Measurements from ENCODE around the gene SEZ6L2. TPM values are rescaled to one million over a fixed set of nuclear protein-coding genes. Genes with fewer than 3 reads are reported as not detected.
"Not testable (repeated sequence)": the region's sequence is repeated elsewhere in the genome, so short reads cannot be mapped to it uniquely, and the experiment has no call there.

SEZ6L2 gene
- total RNA-seq, 1 experiment from 2014 or later, result 14.7 TPM

DNA sequence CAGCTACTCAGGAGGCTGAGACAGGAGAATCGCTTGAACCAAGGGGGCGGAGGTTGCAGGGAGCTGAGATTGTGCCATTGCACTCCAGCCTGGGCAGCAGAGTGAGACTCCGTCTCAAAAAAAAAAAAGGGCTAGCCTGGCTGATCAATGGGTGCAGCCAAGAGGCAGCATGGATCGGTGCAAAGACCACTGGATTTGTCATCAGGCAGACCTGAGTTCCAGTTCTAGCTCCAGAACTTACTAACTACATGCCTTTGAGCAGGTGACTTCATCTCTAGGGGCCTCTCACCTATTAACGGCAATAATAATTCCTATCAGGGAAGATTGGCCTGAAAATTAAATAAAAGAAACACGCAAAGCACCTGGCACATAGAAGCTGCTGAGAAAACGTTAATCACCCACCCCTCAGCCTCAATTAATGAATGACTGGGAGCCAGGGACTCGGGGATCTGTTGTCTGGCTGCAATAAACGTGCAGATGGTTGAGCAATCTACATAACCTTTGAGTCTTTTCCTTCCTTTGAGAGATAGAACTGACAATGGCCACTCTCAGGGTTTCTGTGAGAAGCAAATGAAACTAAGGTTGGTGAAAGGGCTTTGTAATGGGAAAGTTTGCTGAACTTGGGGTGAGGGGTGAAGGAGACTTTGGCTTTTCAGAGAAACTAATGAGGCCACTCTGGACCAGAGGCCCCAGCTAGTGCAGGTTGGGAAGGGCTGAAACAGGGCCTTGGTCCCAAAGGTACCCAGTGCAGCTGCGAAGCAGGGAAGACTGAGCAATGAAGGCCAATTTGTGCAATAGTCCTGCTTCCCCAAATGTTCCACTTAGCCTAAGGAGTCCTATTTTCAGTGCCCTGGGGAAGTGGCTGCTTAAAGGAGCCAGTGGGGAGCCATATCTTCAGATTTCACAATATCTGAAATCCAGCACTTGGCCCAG lies 7.6 kb downstream of the SEZ6L2 start:
- no peak for DNase-seq (ENCODE audit: extremely low read depth, low read depth)

DNA sequence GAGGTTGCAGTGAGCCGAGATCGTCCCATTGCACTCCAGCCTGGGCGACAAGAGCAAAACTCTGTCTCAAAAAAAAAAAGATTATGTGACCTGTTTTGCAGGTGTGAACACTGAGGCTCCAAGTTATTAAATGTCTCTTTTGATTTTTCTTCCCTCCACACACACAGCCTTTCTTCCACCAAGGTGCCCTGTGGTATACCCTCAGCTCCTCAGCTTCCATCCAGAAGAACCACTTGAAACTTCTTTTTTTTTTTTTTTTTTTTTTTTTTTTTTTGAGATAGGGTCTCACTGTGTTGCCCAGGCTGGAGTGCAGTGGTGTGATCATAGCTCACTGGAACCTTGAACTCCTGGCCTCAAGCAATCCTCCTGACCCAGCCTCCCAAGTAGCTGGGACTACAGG lies 10.0 kb downstream of the SEZ6L2 start:
- DNase-seq (ENCODE audit: extremely low read depth, low read depth), result not testable (repeated sequence)

DNA sequence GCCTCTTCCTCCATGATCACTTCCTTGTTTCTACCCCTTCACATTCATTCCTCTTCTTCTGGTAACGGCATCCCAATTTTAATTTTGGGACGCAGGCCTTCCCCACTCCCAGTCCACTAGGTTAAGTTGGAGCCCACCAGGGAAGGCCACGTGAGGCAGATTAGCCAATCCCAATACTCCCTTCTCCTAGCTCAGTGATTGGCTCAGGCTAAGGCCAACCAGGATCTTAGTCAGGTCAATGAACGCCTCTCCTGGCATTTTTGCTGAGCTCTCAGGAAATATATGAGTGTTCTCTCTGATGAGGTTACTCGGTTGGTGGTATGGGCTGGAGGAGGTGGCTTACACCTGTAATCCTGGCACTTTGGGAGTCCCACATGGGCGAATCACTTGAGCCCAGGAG lies 15.4 kb downstream of the SEZ6L2 start:
- DNase-seq (ENCODE audit: extremely low read depth, low read depth), result no peak

DNA sequence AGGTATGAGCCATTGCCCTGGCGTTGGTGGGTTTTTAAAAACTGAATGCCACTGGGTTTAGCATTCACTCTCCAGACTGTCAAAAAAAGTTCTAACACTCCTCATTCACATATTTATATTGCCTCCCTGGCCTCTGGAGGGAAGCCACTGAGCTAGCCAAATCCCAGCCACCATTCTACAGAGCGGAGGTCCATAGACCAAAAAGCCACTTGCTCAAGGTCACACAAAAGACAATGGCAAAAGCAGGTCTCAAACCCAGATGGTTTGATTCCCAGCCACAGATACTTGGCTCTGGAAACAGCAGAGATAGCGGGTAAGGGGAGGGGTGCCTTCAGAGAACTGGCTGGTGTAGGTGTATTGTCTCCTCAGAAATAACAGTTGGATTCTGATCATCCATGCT lies 18.3 kb downstream of the SEZ6L2 start:
- no peak for DNase-seq (ENCODE audit: extremely low read depth, low read depth)

DNA sequence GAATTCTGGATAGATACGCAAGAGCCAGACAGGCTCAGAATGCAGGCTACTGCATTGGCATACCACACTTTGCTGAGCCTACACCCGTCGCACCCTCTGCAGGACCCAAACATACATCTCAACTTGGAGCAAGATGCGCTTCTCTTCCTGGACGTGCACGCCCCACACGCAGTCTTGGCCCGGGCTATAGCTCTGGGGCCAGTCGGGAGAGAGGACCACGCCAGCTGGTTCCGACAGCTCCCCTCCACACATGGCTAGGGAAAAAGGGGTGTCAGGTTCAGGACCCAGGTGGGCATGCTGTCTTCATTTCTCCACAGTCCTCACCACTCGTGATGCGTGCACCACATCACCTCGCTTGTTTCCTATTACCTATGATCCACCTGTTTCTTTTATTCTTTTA lies 21.2 kb downstream of the SEZ6L2 start:
- DNase-seq (ENCODE audit: extremely low read depth, low read depth), result no peak

DNA sequence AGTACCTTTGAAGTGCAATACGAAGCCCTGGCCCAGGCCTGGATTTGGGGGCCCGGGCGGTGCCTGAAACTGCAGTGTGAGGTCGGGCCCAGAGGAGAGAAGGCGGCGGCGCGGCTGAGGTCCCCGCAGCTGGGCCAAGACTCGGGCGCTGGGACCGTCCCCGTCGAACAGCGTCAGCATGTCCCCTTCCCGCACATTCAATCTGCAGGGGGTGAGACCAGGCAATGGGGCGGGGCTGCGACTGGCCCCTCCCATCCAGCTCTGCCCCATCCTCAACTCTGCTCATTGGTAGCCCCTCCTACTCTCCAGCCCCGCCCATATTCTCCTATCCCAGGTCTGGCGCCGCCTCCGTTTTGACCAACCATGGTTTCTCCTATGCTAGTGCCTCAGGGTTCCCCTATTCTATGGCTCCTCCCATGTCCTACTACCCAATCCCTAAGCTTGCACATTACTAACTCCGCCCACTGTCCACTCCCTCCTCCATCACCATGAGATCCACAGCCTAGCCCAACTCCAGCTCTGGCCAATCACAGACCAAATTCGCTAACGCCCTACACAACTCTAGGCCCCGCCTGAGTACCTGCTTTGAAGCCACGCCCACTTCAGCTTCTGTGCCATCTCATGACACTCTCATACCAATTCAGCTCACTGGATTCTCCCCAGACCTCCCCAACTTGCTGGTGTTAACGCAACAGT lies 21.9 kb downstream of the SEZ6L2 start:
- DNase-seq (ENCODE audit: extremely low read depth, low read depth), result no peak

DNA sequence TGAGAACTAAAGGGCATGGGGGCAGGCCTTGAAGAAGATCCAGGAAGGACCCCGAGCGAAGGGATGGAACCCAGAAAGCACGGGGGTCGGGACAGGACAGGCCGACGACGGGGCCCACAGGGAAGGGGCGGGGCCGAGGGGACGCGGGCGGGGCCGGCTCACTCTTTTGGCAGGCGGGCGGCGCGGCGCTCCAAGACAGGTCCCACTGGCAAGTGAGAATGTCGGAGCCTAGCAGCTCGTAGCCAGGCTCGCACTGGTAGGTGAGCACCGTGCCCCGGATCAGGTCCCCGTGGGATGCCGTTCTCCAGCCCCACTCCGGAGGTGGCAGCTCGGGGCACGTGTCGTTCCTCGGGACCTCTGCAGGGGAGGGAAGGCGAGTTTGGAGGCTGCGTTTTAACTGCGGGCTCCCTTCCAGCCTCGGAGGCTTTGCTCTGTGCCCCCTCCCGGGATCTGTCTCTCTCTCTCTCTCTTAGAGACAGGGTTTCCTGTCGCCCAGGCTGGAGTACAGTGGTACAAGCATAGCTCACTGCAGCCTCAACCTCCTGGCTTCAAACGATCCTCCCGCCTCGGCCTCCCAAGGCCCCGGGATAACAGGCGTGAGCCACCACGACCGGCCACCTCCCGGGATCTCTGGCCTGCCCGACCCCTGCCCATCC lies 22.6 kb downstream of the SEZ6L2 start:
- DNase-seq (ENCODE audit: extremely low read depth, low read depth), result no peak

DNA sequence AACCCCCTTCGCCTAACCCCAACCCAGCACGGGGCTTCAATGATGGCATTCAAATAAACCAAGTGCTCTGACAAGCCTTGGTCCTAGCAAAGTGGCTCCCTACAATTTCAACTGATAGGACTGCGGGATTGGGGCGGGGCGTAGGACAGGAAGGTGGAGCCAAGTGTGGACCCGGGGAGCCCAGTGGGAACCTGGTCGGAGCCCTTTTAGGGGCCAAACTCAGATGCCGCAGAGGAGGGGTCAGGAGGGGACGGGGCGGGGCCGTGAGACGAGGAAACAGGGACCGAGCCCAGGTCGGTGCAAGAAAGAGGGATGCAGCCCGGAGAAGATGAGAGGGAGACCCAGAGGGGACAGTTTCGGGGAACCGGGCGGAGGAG lies 23.1 kb downstream of the SEZ6L2 start:
- DNase-seq (ENCODE audit: extremely low read depth, low read depth), result no peak

DNA sequence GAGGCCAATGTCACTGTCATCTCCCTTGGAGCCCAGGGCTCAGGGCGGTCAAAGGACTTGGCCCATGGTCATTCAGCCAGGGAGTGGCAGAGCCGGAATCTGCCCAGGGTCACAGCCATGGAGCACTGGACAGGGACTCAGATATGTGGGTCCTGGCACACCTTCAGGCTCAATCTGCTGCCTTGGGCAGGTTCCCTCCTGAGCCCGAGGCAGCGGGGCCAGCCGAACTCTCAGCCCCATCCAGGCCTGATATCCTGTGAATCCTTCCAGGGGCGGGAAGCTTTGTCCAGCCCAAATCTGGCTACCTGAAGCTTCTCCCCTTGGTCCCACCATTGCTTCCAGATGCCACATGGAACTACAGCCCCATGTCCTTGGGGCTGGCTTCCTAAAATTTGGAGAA lies 24.1 kb downstream of the SEZ6L2 start:
- DNase-seq (ENCODE audit: extremely low read depth, low read depth), result no peak

DNA sequence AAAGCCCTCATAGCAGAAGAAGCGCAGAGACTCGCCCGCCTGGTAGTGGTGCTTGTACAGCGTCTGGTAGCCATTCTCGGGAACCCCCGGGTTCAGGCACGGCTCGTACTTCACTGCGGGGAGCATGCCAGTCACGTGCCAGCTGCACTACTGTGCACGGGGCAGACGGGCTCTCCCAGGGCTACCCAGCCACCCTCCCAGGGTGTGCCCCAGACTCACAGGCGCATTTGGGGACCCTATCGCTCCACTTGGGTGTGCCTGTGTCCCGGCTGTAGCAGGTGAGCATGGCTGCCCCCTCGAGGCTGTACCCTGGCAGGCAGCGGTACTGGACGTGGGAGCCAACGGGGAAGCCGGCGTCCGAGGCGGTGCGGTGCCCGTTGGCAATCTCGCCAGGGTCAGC lies 26.0 kb downstream of the SEZ6L2 start:
- DNase-seq (ENCODE audit: extremely low read depth, low read depth), result no peak

DNA sequence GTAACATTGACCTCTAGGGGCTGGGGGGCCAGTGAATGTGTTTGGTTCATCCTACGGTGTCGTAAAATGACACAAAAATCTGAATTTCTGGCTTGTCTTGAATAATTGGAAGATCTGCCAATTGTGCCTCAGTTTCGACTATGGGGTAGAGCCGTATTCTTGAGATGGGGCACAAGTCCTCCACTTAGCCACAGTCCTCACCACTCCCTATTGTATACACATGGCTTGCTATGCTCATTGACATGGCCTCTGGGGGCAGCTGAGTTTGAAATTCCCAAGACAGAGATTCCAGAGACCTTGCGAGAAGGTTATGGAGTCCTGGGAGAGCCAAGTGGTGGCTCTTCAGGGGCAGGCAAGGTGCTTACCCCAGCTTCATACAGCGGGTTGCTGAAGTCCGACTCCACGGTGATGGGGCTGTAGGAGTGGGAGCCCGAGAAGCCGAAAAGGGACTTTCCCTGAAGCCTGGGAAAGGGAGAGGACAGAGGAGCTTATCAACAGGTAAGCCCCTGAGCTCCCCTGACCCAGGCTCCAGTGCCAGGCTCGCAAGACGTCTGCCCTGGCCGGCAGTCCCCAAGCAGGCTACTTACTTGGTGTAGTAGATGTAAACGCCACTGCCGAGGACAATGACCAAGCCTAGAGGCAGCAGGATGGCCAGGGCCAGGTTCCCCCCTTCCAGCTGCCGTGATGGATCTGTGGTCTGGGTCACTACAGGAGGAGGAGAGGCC lies 27.4 kb downstream of the SEZ6L2 start:
- no peak for DNase-seq (ENCODE audit: extremely low read depth, low read depth)

DNA sequence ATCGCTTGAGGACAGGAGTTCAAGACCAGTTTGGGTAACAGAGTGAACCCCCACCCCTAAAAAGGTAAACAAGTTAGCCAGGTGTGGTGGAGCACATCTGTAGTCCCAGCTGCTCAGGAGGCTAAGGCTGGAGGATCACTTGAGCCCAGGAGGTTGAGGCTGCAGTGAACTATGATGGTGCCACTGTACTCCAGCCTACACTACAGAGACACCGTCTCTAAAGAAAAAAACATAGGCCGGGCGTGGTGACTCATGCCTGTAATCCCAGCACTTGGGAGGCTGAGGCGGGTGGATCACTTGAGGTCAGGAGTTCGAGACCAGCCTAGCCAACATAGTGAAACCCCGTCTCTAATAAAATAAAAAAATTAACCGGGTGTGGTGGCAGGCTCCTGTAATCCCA lies 30.3 kb downstream of the SEZ6L2 start:
- DNase-seq (ENCODE audit: extremely low read depth, low read depth), result not testable (repeated sequence)

DNA sequence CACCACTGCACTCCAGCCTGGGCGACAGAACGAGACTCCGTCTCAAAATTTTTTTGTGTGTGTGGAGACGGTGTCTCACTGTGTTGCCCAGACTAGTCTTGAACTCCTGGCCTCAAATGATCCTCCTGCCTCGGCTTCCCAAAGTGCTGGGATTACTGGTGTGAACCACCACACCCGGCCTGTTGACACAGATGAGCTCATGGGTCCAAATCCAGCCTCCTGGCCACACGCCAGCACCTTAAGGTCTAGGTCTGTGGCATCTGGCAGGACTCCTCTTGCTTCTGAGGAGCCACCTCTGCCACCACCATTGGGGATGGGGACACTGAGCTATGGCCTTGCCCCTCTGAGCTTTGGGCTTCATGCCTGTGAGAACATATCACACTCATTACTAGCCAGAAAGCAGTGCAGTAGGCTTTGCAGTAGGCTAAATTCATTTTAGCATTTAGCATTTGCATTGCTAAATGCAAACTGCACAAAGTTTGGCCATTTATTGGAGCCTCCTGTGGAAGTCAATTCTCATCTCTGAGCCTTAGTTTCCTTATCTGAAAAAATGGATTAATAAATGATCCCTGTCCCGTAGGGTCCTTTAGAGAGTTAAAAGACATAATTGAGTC lies 30.8 kb downstream of the SEZ6L2 start:
- DNase-seq (ENCODE audit: extremely low read depth, low read depth), result no peak

DNA sequence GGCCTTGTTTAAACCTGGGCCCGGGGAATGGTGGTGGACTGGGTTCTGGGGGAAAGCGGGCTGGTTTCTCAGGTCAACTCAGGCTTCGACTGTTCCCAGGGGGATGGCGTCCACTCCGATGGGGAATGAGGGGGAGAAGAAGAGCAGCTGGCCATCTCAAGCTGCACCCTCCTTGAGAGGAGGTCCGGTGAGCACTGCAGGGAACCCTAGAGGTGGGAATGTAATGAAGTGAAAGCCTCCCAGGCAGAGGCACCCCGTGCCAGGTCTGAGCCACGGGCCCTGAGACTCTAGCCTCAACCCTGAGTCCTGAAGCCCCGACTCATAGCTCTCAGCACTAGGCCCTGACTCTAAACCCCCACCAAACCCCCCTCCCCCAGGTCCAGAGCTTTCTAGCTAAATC lies 35.1 kb downstream of the SEZ6L2 start:
- no peak for DNase-seq (ENCODE audit: extremely low read depth, low read depth)

DNA sequence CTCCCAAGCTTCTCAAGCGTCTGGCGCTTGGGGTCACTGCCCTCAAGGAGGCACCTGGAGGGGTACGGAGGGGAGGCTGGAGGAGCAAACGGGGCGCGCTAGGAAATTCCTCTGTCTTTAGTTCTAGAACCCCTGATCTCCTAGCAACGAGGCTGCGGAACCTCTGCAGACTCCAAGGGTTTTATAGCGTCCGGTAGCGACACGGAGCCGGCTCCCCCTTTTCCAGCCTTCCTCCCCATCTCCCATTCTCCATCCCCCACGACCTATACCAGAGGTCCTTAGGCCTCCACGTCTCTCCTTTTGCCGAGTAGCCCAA lies 35.7 kb downstream of the SEZ6L2 start:
- DNase-seq (ENCODE audit: extremely low read depth, low read depth), result no peak

DNA sequence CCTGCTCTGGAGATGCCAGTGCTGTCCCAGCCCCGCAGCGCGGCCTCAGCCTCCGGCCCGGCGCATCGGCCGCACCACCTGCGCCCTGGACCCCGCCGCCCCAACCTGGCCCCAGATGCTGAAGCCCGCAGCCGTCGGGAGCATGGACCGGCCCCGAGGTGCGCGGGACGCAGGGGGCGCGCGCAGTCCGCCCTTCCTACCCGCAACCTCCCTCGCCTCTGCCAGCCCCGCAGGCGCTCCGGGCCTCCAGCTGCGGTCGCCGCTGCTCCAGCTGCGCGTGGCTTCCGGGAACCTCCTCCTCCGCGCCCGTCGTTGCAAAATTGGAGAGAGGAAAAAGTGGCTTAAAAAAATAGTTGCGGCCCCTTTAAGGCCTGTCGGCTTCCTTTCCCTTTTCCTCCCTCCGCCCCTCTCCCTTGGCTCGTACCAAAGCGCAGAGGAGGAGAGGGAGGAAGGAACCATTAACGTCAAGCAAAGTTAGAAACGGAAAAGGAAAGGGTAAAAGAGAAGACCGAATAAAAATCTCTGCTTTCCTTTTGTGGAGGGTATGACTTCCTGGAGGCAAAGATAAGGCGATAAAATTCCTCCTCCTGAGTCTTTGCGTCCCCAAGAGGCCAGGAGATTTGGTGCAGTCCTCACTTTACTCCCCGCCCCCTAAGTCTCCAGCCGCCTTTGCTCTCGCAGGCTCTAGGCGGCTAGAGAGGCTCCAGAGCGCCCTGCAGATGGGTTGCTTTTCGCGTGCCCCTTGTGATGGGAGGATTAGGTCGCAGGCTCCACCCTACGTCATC lies 36.3 kb downstream of the SEZ6L2 start, which contains the start of gene CDIPT:
CDIPT (minus strand) TSS at position 343 of the 785 bp plus-strand sequence. CDS start 369 bp downstream, outside the sequence.
- DNase-seq (ENCODE audit: extremely low read depth, low read depth), result peak; percentile 96

DNA sequence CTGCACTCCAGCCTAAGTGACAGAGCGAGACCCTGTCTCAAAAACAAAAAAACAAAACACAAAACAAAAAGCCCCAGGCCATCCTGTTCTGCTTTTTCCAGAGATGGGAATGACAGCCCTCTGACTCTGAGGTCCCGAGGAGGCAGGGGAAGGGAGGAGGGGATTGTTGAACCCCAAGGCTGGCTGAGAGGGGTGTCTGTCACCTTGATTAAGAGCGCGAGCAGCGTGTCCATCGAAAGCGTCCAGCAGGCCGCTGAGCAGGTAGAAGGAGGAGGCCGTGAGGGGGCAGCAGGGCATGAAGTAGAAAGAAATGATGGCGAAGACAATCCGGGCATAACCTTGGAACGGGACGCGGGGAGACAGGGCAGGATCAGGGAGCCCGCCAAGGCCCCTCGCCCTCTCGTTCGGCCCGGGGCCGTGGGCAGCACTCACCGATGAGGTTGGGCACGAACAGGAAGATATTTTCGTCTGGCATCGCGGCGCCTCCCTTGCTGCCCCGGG lies 36.9 kb downstream of the SEZ6L2 start:
- DNase-seq (ENCODE audit: extremely low read depth, low read depth), result no peak

DNA sequence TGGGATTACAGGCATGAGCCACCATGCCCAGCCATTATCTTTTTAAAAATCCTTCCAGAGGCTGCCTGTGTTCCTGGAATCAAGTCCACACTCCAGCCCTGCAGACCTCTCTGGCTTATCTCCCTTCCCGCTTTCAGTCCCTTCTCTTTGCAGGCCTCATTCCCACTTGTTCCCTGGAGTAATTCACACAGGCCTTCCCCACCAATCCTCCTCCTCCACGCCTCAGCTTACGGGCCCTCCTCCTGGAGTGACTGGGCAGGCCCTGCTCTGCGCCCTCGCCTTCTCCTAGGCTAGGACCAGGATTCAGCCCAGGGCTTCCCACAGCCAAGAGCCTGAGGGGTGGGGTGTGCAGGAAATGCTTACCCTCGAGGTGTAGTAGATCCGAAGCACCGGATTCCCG lies 39.1 kb downstream of the SEZ6L2 start:
- no peak for DNase-seq (ENCODE audit: extremely low read depth, low read depth)

DNA sequence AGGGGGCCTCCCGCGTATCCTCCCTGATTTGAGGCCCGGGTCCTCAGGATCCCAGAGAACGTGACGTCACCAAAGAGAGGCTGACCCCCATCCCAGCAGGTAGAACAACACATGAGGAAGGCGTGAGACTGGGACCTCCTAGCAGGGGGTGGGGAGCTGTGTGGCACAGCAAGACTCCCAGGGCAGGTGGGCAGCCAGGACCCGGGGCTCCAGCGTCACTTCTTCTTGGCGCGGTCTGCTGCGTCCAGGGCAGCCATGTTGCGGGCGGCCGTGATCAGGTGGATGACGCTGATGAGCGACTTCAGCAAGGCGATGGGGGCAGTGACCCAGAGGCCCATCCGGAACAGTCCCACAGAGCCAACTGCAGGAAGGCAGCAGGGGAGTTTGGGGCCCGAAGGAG lies 40.4 kb downstream of the SEZ6L2 start:
- DNase-seq (ENCODE audit: extremely low read depth, low read depth), result no peak
